HEK293 (cell line): Measurements from ENCODE around the gene CCM2L.

Experiments used
- KLF10 ChIP-seq: fragments of 450-650 bp; IDR thresholded peaks from 2 replicates; pipeline ENCODE4 v1.5.1; 2018; ENCODE audit warnings: missing biosample characterization, mild to moderate bottlenecking, missing genetic modification characterization
- TSHZ1 ChIP-seq: fragments of 450-650 bp; formaldehyde crosslinking; IDR thresholded peaks from 2 replicates; pipeline ENCODE4 v1.5.1; 2016; ENCODE audit warnings: missing biosample characterization, missing genetic modification characterization, borderline replicate concordance
- ZBTB44 ChIP-seq: fragments of 450-650 bp; IDR thresholded peaks from 2 replicates; pipeline ENCODE4 v1.5.1; 2018; ENCODE audit warnings: missing biosample characterization, mild to moderate bottlenecking, missing genetic modification characterization
- ZBTB48 ChIP-seq: fragments of 450-650 bp; formaldehyde crosslinking; IDR thresholded peaks from 2 replicates; pipeline ENCODE4 v1.5.1; 2016; ENCODE audit warnings: missing biosample characterization, missing genetic modification characterization
- ZNF658 ChIP-seq: fragments of 450-650 bp; formaldehyde crosslinking; IDR thresholded peaks from 2 replicates; pipeline ENCODE4; 2016; ENCODE audit warnings: missing biosample characterization, missing genetic modification characterization
- TF ChIP-seq, protein P1 (sequence below): fragments of 450-650 bp; formaldehyde crosslinking; IDR thresholded peaks from 2 replicates; pipeline ENCODE4 v1.5.1; 2016; ENCODE audit warnings: missing biosample characterization, missing genetic modification characterization

GRCh38 chr20:32029561-32029960 lies 19.3 kb downstream of the CCM2L start:
- TF ChIP-seq KLF10 (tag by site-specific recombination), result no peak
- TF ChIP-seq TSHZ1, result no peak
- no peak for TF ChIP-seq ZBTB44 (tag by site-specific recombination)
- TF ChIP-seq, protein P1, sequence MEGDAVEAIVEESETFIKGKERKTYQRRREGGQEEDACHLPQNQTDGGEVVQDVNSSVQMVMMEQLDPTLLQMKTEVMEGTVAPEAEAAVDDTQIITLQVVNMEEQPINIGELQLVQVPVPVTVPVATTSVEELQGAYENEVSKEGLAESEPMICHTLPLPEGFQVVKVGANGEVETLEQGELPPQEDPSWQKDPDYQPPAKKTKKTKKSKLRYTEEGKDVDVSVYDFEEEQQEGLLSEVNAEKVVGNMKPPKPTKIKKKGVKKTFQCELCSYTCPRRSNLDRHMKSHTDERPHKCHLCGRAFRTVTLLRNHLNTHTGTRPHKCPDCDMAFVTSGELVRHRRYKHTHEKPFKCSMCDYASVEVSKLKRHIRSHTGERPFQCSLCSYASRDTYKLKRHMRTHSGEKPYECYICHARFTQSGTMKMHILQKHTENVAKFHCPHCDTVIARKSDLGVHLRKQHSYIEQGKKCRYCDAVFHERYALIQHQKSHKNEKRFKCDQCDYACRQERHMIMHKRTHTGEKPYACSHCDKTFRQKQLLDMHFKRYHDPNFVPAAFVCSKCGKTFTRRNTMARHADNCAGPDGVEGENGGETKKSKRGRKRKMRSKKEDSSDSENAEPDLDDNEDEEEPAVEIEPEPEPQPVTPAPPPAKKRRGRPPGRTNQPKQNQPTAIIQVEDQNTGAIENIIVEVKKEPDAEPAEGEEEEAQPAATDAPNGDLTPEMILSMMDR (tag by site-specific recombination), result no peak
- no peak for TF ChIP-seq ZNF658 (tag by site-specific recombination)
- TF ChIP-seq ZBTB48, result no peak
